T1000 (cell line): ENCODE results near the gene LTBP3.
"Not testable (repeated sequence)": the region's sequence is repeated elsewhere in the genome, so short reads cannot be mapped to it uniquely, and the experiment has no call there.

ENCODE experiments used
- DNase-seq: peaks from one replicate; lab custom pipeline; 2025; ENCODE audit warnings: mixed read lengths; lab: John Stamatoyannopoulos, UW

LTBP3 gene

DNA sequence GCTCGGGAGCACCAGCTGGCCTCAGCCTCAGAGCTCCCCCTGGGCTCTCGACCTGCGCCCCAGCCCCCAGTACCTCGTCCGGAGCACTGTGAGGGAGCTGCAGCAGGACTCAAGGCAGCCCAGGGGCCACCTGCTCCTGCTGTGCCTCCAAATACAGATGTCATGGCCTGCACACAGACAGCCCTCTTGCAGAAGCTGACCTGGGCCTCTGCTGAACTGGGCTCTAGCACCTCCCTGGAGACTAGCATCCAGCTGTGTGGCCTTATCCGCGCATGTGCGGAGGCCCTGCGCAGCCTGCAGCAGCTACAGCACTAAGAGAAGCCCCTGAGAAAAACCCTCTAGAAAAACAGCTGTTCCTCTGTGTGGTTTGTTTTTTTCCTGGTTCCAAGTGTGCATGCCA, 13.3 kb upstream of the LTBP3 start:
- no peak for DNase-seq

DNA sequence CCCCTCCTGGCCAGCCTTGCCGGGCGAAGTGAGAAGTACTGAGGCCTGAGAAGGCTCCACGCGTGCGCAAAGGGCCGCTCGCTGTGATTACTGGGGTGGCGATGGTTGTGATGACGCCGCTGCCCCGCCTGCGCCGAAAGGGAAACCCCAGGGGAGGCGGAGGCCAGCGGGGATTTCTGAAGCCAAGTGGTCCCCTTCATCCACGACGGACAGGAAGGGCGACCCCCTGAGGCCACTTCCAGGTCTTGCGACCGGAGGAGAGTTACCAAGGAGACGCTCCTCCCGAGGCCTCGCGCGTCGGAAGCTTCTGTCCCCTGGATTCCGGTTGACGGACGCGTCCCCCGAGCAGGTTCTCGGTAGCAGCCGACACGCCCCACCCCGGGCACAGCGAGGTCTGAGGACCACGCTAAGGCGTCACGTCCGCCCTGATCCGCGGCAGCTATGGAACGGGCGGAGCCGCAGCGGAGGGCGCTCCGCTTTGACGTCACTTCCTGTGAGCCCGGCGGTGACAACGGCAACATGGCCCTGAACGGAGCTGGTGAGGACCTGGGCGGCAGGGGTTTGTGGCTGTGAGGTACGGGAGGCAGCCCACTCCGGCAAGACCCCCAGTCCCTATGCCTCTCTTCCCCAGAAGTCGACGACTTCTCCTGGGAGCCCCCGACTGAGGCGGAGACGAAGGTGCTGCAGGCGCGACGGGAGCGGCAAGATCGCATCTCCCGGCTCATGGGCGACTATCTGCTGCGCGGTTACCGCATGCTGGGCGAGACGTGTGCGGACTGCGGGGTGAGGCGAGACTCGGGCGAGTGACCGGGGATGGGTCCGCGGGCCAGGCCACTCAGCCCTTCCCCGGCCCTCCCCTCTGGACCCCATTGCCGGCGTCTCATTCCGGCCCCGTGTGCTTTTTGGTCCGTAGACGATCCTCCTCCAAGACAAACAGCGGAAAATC, 12.1 kb upstream of the LTBP3 start, which contains the start of gene ZNRD2:
ZNRD2 (plus strand) TSS at position 505 of the 946 bp plus-strand sequence; CDS start at position 520, 15 bp downstream.
- DNase-seq: peak; percentile 98

DNA sequence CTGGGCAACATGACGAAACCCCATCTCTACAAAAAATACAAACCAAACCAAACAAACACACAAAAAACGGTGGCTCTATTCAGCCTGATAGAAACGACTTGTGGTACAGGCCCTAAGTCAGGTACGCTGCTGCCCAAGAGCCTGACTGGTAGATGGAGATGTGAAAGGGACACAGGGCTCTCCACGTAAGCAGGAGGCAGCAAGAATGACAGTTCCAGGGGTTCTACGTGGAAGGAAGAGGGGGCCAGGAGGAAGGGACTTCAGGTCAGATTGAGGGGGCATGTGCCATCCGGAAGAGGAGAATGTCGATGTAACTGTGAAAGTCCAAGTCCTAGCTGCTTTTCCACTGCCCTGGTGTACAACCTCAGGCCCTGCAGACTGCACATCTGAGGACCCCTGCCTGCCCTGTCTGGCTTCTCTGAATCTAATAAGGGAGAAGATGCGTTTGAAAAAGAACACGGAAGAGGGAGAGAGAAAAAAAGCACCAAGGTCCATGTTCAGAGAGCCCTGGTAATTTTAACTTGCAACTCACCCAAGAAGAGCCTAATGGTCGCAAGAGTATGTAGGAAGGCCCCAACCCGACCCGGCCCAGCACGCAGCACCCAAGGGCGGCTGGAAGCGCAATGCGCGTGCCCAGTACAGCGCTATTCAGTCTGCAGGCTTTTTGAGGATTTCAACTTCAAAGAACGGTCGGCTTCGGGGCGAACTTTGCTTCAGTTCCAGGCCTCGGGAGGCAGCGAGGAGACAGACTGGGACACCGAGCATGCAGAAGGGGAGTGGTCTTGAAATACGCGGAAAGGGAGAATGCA, 11.2 kb upstream of the LTBP3 start:
- no peak for DNase-seq

DNA sequence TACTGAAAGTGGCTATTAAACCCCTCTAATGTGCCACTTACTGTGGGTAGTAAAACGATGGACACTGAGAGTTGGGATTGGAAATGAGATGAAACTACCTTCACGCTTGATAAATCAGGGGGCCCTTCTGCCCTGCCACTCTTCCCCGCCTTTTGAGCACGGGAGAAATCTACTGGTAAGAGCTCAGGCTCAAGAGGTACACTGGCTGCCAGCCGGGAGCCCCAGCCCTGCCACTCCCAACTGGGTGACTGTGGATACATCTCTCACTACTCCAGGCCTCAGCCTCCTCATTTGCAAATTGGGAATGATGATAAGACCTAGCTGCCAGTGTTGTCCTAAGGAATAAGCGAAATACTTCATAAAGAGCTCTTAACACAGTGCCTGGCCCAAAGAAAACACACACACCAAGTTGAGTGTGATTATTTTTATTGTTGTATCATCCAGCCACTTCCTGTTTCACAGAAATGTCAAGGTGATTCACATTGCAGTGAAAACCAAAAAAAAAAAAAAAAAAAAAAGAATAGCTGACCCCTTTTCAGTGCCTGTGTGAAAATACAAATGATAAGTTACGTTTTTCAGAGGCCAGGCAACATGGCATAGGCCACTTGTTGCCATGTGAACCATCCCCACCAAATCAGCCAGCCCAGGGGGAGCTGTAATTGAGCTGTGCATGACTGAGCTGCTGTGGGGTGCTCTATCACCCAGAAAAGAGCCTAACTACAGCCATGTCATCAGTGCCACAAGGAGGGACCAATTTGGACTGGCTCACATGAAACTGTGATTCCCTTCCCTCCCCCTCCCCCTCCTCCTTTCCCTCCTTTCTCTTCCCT, 7.7 kb upstream of the LTBP3 start:
- no peak for DNase-seq

DNA sequence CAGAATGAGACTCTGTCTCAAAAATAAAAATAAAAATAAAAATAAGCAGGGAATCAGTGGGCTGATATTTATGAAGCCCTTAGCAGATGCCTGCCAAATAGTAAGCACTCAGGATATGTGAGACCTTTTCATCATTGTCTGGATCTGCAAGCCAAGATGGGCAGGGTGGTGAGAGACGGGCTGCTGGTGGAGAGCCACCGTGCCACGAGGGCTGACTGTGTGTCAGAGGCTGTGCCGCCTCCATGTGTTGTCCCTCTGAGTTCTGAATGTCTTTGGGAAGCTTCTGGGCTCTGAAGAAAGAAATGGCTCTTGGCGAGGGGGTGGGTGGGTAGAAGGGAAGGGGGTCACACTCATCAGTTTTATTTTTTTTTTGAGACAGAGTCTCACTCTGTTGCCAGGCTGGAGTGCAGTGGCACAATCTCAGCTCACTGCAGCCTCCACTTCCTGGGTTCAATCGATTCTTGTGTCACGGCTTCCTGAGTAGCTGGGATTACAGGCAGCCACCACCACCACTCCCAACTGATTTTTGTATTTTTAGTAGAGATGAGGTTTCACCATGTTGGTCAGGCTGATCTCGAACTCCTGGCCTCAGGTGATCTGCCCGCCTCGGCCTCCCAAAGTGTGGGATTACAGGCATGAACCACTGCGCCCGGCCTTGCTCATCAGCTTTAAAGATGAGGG, 6.9 kb upstream of the LTBP3 start:
- DNase-seq: not testable (repeated sequence)

DNA sequence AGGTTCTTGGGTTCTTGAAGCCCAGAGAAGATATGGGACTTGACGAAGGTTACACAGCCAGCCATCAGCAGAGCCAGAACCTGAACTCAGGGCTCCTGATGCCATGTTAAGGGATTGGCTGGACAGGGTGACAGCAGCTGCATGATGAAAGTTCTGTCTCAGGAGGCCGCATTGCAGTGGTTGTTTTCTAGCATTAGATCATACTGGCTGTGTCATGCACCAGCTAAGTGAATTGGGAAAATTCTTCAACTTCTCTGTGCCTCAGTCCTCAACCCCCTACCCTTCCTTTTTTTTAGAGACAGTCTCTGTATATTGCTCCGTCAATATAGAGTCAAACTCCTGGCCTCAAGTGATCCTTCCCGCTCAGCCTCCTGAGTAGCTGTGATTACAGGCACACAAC, 5.4 kb upstream of the LTBP3 start:
- no peak for DNase-seq

DNA sequence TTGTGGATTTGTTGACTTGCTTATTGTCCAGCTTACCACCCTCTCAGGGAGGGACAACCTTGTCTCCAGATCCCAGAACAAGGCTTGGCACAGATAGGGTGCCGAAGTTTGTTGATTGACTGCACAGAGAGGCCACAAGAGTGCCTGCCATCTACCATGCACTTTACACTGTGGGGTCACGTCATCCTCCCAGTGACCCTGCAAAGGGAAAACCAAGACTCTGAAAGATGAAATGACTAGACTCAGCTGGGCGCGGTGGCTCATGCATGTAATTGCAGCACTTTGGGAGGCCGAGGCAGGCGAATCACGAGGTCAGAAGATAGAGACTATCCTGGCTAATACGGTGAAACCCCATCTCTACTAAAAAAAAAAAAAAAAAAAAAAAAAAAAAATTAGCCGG, 4.6 kb upstream of the LTBP3 start:
- no peak for DNase-seq

DNA sequence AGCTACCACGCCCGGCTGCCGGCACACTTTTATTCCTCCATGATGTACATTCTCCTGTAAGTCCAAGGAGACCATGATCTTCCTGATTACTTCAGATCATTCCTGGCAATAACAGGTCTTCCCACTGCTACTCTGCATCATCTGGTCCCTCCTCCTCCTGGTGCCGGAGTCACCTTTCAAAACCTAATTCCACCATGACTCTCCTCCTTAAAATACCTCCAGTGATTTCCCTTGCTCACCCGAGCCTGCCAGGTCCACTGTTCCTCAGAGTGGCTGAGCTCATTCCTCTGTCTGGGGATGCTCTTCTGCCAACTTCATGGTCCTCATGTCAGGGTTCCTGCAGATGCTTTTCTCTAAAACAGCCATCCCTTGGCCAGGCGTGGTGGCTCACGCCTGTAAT, 3.9 kb upstream of the LTBP3 start:
- no peak for DNase-seq

DNA sequence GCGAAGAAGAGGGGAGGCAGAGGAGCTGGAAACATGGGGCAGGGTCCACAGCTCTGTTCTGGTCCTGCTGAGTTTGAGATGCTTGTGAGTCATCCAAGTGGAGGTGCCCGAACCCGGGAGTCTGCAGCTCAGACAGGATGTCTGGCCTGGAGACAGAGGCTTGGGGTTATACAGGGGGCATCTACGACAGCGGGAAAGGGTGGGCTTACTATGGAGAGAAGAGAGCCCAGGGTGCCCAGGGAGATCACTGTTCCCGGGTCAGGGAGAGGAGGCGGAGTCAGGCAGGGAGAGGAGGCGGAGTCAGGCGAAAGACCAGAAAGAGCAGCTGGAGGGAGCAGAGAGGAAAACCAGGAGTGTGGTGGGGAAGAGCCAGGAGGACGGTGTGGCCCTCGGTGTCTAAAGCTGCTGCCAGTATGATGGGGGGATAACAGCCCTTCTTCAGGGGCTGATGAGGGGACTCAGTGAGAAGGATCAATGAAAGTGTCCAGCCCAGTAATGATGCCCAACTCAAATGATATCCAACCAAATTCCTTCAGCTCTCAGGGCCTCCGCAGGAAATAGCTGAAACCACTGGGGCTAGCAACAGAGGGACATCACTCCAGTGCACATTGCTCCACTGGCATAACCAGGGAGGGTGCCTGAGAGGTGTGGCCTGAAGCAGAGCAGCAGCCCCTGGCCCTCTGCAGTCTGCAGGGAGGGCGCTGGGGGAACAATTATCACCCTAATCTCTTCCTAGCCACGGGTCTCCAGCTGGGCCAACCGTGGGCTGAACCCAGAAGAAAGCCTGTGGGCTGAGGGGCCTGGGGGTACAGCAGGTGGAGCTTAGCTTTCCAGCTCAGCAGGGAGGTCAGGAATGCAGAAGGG, 2.6 kb upstream of the LTBP3 start:
- peak; percentile 35 for DNase-seq

DNA sequence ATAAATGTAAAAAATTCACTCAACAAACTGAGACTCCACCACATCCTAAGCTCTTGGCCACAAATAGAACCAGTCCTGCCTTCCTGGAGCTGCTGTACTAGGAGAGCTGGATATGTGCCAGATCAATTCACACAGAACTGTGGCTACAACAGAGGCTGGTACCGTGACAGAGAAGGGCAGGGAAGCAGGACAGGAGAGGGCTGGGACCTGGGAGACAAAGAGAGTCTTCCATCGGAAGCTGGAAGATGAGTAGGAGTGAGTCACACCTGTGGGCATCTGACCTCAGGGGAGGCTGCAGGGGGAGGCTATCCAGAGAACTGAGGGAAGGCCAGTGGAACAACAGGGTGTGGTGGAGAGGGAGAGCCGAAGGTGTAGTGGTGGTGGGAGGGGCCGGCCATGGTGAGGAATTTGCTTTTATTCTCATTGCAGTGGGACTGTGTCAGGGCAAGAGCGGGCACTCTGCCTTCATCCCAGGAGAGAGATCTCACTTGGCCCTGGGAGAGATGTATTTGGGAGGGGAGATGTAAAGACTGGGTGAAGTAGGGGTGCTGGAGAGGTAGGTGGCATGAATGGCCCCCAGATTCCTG, 1.9 kb upstream of the LTBP3 start:
- DNase-seq: peak; percentile 50

DNA sequence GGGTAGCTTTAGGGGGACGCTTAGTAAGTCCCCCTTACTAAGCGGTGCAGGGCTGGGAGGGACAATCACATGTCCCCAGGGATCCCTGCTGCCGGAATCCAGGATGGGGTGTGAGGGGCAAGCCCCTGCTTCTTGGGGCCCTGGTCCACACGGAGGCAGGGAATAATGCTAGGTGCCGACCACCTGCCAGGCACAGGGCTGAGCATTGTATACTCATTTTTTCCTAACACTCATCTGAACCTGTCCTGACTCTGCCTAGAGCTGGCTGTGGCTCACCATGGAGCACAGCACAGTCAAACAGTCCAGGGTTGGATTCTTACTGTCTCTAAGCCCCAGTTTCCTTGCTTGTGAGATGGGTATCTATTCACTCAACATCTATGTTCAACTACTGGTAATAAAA, 1.4 kb upstream of the LTBP3 start:
- DNase-seq: no peak

DNA sequence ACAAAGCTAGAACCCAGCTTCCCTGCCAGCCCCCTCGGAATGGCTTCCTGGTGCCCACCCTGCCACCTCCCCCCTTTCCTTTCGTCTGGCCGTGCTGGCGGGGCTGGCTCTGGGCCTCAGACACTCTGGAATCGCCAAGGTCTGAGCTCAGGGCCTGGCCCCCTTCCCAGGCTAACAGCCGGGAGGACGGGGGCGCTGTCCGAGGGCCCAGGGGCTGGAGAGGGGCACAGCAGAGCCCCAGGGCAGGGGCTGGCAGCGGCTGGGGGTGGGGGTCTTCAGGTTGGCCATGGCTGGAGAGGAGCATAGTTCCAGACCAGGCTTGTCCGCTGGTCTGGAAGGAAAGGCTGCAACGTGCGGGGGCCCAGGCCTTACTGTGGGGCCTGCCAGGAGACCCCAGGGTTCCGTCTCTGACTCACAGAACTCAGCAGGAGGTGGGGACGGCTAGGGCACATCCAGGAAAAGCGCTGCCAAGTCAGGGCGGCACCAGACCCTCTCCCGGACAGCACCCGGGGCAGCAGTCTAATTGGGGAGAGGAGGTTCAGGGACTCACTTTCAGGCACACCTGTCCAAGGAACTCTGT, 861 bp upstream of the LTBP3 start:
- no peak for DNase-seq

DNA sequence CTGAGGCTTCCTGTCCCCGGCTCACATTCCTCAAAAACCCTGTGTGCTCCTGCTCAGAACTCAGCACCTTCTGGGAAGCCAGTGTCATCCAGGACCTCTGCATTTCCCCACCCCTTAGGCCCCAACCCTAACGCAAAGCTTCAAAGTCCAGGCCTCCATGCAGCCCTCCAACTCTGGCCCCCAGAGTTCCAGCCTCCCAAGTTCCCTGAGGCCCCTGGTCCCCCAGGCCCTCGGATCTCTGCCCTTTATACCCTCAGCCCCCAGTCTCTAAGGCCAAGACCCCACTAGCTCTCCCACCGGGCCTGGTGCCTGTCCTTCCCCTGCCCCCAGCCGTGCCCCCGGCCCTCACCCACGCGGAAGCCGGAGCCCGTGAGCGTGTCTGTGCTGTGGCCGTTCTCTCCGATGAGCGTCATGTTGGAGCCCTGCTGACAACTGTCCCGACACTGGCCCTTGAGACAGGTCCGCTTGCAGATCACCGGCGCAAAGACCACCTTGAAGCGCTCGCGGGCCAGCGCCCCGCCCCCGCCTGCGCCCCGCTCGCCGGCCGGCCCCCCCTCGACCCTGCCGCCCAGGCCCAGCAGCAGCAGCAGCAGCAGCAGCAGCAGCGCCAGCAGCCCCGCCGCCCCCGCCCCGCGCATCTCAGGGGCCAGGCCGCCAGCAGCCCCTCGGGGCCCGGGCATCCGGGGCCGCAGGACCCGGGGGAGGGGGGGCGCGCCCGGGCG, 718 bp downstream of the LTBP3 start:
- no peak for DNase-seq

DNA sequence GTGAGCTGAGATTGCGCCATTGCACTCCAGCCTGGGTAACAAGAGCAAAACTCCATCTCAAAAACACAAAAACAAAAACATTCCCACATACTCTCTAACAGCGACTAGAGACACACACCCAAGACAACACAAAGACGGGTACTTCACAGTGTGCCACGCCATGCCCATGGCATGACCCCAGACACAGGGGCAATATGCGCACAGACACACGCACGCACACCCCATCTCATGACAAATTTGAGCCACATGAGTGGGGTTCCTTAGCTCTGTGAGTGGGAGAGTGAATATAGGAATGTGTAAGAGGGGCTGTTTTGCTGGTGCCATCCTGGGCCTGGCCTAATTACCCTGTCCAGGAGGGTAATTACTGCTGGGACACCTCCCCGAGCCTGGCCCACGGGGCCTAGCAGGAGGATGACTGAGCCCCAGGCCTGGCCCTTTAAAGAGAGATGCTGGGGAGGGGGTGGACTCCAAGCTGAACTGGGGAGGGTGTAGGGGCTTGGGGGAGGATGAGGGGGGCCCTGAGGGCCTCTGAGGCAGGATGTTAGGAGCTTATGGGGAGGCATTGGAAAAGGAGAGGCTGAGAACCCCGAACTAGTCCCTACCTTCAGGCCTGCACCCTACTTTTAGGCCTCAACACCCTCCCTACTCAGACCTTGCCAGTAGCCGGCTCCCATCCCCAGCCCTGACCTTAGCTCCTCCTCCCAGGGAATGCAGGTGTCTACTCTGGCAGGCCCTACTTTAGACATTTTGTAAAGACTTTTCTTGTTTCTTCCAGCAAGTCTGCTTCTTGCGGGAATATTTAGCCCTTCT, 1.5 kb downstream of the LTBP3 start:
- DNase-seq: no peak

DNA sequence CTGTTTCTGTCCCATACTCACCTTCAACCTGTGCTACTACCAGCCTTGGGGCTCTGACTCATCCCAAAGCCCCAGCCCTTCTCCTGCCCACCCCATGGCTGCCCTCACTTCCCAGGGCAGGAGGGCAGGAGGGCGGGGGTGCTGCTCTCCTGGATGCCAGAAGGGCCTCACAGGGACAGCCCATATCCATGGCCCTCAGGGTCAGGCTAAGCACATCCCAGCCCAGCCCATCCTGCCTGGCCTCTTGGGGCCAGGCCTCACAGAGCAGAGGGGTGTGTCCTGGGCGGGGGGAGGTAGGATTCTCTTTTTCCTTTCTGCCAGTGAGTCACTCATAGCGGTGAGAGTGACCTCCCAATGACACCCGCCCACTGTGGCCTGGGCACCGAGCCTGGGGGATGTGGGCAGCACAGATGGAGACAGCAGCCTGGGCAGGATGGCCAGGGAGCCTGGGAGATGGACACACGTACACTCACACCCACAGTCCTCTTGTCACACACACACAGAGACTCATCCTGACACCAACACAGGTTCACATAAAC, 2.4 kb downstream of the LTBP3 start:
- DNase-seq: peak; percentile 85

DNA sequence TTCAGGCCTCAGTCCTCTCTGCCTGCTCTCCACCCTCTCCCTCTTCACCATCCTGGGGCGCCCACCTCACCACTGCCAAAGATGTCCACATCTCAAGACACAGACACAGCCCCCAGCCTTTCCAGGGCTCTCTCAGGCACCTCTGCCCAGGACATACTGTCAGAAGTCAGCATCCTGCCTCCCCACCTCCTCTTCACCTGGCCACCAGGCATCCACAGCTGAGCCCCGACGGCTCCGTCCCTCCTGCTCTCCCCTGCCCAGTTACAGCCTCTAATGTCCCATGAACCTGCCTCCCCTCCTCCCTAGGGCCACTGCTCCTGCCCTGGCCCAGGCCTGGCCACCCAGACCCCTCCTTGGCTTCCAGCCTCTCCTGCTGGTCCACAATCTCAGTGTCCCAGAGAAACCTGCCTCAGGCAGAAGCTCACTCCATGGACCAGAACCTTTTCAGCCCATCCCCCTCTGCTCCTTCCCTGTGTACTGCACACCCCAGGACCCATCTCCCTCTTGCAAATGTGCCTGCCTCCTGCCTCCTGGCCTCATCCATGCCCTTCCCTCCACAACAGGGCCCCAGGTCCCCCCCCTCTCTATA, 3.2 kb downstream of the LTBP3 start:
- no peak for DNase-seq

DNA sequence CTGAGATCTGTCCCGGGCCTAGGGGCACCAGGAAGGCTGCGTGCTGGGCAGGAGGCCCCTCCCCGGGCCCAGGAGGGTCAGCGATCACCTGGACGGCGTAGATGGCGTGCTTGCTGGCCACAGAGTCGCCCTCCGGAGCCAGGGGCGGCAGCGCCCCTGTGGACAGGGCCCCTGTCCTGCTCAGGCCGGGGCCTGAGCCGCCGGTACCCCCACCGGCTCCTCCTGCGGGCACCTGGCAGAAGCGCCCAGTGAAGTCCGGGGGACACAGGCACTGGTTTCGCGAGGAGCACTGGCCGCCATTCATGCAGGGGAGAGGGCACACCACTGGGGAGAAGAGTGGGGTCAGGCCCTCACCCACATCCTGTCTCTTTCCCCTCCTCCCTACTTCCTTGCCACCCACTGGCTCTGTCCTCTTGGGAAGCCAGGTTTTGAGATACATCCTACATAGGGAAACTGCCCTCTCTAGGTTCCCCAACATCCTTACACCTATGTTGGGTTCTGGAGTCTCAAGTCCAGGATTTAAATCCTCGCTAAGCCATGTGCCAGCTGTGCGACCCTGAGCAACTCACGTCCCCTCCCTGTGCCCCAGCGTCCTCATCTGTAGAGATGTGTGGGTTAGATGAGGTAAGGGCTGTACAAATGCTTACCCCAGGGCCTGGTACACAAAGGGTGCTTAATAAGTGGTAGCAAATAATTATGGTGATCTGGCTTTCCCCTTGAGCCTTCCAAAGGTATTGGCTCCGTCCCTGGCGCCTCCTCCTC, 3.9 kb downstream of the LTBP3 start:
- DNase-seq: no peak
